Measurements from ENCODE around the gene TUBA4A. TPM values are rescaled to one million over a fixed set of nuclear protein-coding genes. Genes with fewer than 3 reads are reported as not detected.
A peak's percentile ranks its signal among the peaks of the same experiment; 100 is the strongest.
"Not testable (repeated sequence)": the region's sequence is repeated elsewhere in the genome, so short reads cannot be mapped to it uniquely, and the experiment has no call there.

TUBA4A gene
- total RNA-seq, 6 experiments from 2014 or later, result 14.9 to 114 (median 35.6) TPM

DNA sequence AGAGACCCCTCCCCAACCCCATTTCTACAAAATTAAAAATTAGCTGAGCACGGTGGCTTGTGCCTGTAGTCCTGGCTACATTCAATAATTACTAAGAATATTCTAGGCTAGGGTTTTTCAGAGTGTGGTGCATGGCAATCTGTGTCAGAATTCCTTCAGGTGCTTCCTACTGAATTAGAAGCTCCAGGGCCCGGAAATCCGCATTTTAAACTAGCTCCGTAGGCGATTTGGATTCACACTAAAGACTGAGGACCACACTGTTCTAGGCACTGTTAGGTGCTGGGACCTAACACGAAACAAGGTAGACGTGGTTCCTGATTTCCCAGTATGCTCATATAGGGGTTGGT is 47.8 kb downstream of the TUBA4A start:
- peaks cover 0 to 24% (median 8%) of the 10 kb centered on the region in 4 donors for H3K4me1 ChIP-seq
- H3K27me3 ChIP-seq, result no peaks in the 10 kb centered on the region
- ATAC-seq, result no peak
- no peaks in the 10 kb centered on the region for H3K9me3 ChIP-seq
- intact Hi-C loops (cut with DNase I), result loop anchor here in 1 of 2 donors (5.0 kb wide), 1 partner anchor 34 kb away; the partner anchor contains the start of gene SLC23A3
- DNase-seq, result peak in 1 of 3 donors; percentile 43
- peak overlapping the region; percentile 60 to 84 (median 82) for H3K4me3 ChIP-seq
- peaks cover 0 to 24% (median 5%) of the 10 kb centered on the region in 4 donors for H3K36me3 ChIP-seq
- WGBS (ENCODE audit: insufficient coverage, low coverage, low lambda C conversion rate, missing lambda C conversion rate), result 7% methylated on average over 6 of the region's 7 CpGs
- peak overlapping the region; percentile 80 to 95 (median 93) for H3K27ac ChIP-seq
- TF ChIP-seq, protein P1, sequence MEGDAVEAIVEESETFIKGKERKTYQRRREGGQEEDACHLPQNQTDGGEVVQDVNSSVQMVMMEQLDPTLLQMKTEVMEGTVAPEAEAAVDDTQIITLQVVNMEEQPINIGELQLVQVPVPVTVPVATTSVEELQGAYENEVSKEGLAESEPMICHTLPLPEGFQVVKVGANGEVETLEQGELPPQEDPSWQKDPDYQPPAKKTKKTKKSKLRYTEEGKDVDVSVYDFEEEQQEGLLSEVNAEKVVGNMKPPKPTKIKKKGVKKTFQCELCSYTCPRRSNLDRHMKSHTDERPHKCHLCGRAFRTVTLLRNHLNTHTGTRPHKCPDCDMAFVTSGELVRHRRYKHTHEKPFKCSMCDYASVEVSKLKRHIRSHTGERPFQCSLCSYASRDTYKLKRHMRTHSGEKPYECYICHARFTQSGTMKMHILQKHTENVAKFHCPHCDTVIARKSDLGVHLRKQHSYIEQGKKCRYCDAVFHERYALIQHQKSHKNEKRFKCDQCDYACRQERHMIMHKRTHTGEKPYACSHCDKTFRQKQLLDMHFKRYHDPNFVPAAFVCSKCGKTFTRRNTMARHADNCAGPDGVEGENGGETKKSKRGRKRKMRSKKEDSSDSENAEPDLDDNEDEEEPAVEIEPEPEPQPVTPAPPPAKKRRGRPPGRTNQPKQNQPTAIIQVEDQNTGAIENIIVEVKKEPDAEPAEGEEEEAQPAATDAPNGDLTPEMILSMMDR (IDR thresholded peaks at IDR 0.05), result no peak
- no peak for TF ChIP-seq POLR2A (IDR thresholded peaks at IDR 0.05)

GRCh38 chr2:219205165-219205538 is 48.6 kb downstream of the TUBA4A start:
- H3K4me1 ChIP-seq, result peaks cover 0 to 24% (median 8%) of the 10 kb centered on the region in 4 donors
- 89% methylated on average over 5 of the region's 5 CpGs for WGBS (ENCODE audit: insufficient coverage, low coverage, low lambda C conversion rate, missing lambda C conversion rate)
- ATAC-seq, result no peak
- intact Hi-C loops (cut with DNase I), result loop anchor here in 1 of 2 donors (5.0 kb wide), 1 partner anchor 33 kb away; the partner anchor contains the start of gene SLC23A3
- no peaks in the 10 kb centered on the region for H3K27me3 ChIP-seq
- TF ChIP-seq POLR2A (IDR thresholded peaks at IDR 0.05), result no peak
- TF ChIP-seq, protein P1 (IDR thresholded peaks at IDR 0.05), result no peak
- no peak overlapping the region for H3K27ac ChIP-seq
- DNase-seq, result no peak
- peaks cover 0 to 16% (median 5%) of the 10 kb centered on the region in 4 donors for H3K36me3 ChIP-seq
- no peaks in the 10 kb centered on the region for H3K9me3 ChIP-seq
- no peak overlapping the region for H3K4me3 ChIP-seq

DNA sequence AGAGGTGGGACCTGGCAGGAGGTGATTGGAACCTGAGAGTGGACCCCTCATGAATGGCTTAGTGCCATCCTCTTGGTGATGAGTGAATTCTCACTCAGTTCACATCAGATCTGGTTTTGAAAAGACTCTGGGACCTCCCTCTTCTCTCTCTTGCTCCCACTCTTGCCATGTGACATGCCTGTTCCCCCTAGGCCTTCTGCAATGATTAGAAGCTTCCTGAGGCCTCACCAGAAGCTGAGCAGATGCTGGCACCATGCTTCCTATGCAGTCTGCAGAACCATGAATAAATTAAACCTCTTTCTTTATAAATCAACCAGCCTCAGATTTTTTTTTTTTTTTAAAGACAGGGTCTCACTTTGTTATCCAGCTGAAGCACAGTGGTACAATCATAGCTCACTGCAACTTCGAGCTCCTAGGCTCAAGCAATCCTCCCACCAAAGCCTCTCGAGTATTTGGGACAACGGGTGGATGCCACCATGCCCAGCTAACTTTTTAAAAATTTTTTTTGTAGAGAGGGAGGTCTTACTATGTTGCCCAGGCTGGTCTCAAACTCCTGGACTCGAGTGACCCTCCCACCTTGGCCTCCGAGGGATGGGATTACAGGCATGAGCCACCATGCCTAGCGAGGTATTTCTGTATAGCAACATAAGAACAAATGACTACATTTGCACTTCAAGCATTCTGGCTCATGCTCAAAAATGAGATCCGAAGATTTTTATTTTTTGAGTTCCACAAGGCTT is 49.1 kb downstream of the TUBA4A start:
- Histone ChIP-seq H3K27ac (no peak overlapping the region), H3K36me3 (peaks cover 0 to 10% (median 5%) of the 10 kb centered on the region in 4 donors), H3K9me3 (no peaks in the 10 kb centered on the region), H3K4me1 (peaks cover 0 to 24% (median 8%) of the 10 kb centered on the region in 4 donors), H3K27me3 (no peaks in the 10 kb centered on the region), H3K4me3 (no peak overlapping the region)
- ATAC-seq (no peak), DNase-seq (peak in 1 of 3 donors; percentile 34)
- 93% methylated on average over 7 of the region's 7 CpGs for WGBS (ENCODE audit: insufficient coverage, low coverage, low lambda C conversion rate, missing lambda C conversion rate)
- TF ChIP-seq, protein P1 (IDR thresholded peaks at IDR 0.05), result no peak
- TF ChIP-seq POLR2A (IDR thresholded peaks at IDR 0.05), result no peak
- intact Hi-C loops (cut with DNase I), result loop anchor here in 1 of 2 donors (5.0 kb wide), 1 partner anchor 32 kb away; the partner anchor contains the start of gene SLC23A3

DNA sequence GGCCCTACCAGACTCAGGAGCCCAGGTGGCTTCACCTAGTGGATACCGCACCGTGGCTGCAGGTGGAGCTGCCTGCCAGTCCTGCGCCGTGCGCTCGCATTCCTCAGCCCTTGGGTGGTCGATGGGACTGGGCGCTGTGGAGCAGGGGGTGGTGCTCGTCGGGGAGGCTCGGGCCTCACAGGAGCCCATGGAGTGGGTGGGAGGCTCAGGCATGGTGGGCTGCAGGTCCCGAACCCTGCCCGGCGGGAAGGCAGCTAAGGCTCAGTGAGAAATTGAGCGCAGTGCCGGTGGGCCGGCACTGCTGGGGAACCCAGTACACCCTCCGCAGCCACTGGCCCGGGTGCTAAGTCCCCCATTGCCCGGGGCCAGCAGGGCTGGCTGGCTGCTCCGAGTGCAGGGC is 52.4 kb downstream of the TUBA4A start:
- H3K27me3 ChIP-seq; H3K4me3 ChIP-seq; H3K4me1 ChIP-seq; H3K27ac ChIP-seq; H3K9me3 ChIP-seq; ATAC-seq; DNase-seq; H3K36me3 ChIP-seq; intact Hi-C loops (cut with DNase I): not testable (repeated sequence)
- 100% methylated on average over 1 of the region's 21 CpGs for WGBS (ENCODE audit: insufficient coverage, low coverage, low lambda C conversion rate, missing lambda C conversion rate)

DNA sequence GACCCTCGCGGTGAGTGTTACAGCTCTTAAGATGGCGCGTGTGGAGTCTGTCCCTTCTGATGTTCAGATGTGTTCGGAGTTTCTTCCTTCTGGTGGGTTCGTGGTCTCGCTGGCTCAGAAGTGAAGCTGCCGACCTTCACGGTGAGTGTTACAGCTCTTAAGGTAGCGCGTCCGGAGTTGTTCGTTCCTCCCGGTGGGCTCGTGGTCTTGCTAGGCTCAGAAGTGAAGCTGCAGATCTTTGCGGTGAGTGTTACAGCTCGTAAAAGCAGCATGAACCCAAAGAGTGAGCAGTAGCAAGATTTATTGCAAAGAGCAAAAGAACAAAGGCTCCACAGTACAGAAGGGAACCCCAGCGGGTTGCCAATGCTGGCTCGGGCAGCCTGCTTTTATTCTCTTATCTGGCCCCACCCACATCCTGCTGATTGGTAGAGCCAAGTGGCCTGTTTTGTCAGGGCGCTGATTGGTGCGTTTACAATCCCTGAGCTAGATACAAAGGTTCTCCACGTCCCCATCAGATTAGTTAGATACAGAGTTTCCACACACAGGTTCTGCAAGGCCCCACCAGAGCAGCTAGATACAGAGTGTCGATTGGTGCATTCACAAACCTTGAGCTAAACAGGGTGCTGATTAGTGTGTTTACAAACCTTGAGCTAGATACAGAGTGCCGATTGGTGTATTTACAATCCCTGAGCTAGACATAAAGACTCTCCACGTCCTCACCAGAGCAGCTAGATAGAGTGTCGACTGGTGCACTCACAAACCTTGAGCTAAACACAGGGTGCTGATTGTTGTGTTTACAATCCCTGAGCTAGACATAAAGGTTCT is 53.0 kb downstream of the TUBA4A start:
- 59% methylated on average over 8 of the region's 26 CpGs for whole genome bisulfite sequencing (ENCODE audit: insufficient coverage, low coverage, low lambda C conversion rate, missing lambda C conversion rate)
- H3K27ac ChIP-seq; H3K4me3 ChIP-seq; intact Hi-C loops (cut with DNase I); H3K27me3 ChIP-seq; ATAC-seq; H3K4me1 ChIP-seq; H3K36me3 ChIP-seq; H3K9me3 ChIP-seq; DNase-seq: not testable (repeated sequence)

MicroRNAs within 50 kb of the gene (microRNA counts, 767-probe panel; counts per million panel counts)
- 237 counts per million for microRNA hsa-miR-153

Small RNAs within 50 kb of the gene (microRNA-seq; reads per million reads assigned to microRNA genes)
- 0 reads per million in 2 donors for gene MIR153-1

Small RNAs within 50 kb of the gene (small RNA-seq; reads per million reads assigned to genes)
- 0 reads per million in 2 experiments for gene MIR153-1

Other genes with a start within 250 kb of the TUBA4A start
- not detected for gene CFAP65, start 212.4 kb downstream of the TUBA4A start, total RNA-seq
- gene IHH, start 193.0 kb downstream of the TUBA4A start, total RNA-seq, result 1 to 10 TPM in 3 of 6 experiments, under 1 TPM in 3; 0.42 to 3.9 (median 1.1) TPM
- gene NHEJ1, start 93.1 kb downstream of the TUBA4A start, total RNA-seq, result 10 to 100 TPM in 3 of 6 experiments, 1 to 10 TPM in 3; 5.8 to 16.7 (median 10.9) TPM
- 1 to 10 TPM in 5 of 6 experiments, under 1 TPM in 1; 0.62 to 4.9 (median 2.1) TPM for gene SLC23A3, start 83.9 kb downstream of the TUBA4A start, total RNA-seq
- 10 to 100 TPM; 22.3 to 37.1 (median 30.2) TPM for gene CNPPD1, start 77.0 kb downstream of the TUBA4A start, total RNA-seq
- gene RETREG2, start 75.6 kb downstream of the TUBA4A start, total RNA-seq, result 10 to 100 TPM; 33.6 to 77.9 (median 51.0) TPM
- gene ZFAND2B, start 47.1 kb downstream of the TUBA4A start, total RNA-seq, result 10 to 100 TPM; 20.7 to 32.3 (median 28.8) TPM
- 10 to 100 TPM; 20.3 to 72.5 (median 37.3) TPM for gene ABCB6, start 35.0 kb downstream of the TUBA4A start, total RNA-seq
- 10 to 100 TPM; 28.3 to 39.6 (median 33.2) TPM for gene ATG9A, start 24.3 kb downstream of the TUBA4A start, total RNA-seq
- 10 to 100 TPM; 19.3 to 27.8 (median 24.5) TPM for gene ANKZF1, start 24.1 kb downstream of the TUBA4A start, total RNA-seq
- 1 to 10 TPM; 2.1 to 4.2 (median 2.8) TPM for gene GLB1L, start 8.5 kb downstream of the TUBA4A start, total RNA-seq
- gene STK16, start 8.4 kb downstream of the TUBA4A start, total RNA-seq, result 10 to 100 TPM; 17.7 to 28.1 (median 21.9) TPM
- 1 to 10 TPM in 1 of 6 experiments, under 1 TPM in 3, not detected in 2; 0.27 to 2.0 (median 0.57) TPM for gene TUBA4B, start 675 bp downstream of the TUBA4A start, total RNA-seq
- 10 to 100 TPM; 32.6 to 52.1 (median 39.9) TPM for gene DNAJB2, start 25.4 kb upstream of the TUBA4A start, total RNA-seq
- under 1 TPM in 1 of 6 experiments, not detected in 5; 0.31 TPM for gene PTPRN, start 55.5 kb upstream of the TUBA4A start, total RNA-seq
- not detected for gene RESP18, start 78.8 kb upstream of the TUBA4A start, total RNA-seq
- 10 to 100 TPM; 37.1 to 60.2 (median 47.0) TPM for gene DNPEP, start 134.0 kb upstream of the TUBA4A start, total RNA-seq
- gene DES, start 164.5 kb upstream of the TUBA4A start, total RNA-seq, result 10 to 100 TPM in 1 of 6 experiments, 1 to 10 TPM in 5; 1.2 to 25.6 (median 2.5) TPM
- 1 to 10 TPM in 1 of 6 experiments, under 1 TPM in 5; 0.24 to 1.5 (median 0.48) TPM for gene SPEG, start 180.9 kb upstream of the TUBA4A start, total RNA-seq
- 10 to 100 TPM; 21.7 to 54.1 (median 40.2) TPM for gene GMPPA, start 245.0 kb upstream of the TUBA4A start, total RNA-seq